ENCODE data around the gene LHX3.

DNA sequence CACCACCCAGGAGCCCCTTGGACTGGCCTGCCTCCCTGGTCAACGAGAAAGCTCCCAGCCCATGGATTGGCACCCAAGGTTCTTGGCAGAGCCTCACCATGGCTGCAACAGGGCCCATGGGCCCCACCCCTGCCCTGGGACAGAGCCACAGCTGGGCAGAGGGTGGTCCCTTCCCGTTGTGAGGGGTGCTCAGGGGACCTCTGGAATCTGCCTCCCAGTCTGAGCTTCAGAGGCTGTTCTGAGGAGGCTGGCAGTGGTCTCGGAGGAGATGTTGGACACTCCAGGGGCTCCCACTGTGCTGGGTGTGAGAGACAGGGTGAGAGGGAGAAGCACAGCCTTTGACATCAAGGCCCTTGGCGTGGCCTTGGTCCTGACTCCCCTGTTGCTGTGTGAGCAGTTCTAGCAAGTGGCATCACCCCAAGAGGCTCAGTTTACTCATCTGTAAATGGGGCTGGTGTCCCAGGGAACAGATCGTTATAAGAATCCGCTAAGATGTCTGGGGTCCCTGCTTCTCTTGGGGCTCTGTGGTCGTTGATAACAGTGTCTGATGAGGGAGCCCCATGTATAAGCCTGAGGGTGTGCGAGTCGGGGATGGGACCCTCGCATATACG, 33.0 kb downstream of the LHX3 start:
- TF ChIP-seq POLR2A (IDR thresholded peaks at IDR 0.05) = no peak
- TF ChIP-seq CTCF (IDR thresholded peaks at IDR 0.05) = no peak
